ENCODE data around the gene SAMD4A.

SAMD4A gene

DNA sequence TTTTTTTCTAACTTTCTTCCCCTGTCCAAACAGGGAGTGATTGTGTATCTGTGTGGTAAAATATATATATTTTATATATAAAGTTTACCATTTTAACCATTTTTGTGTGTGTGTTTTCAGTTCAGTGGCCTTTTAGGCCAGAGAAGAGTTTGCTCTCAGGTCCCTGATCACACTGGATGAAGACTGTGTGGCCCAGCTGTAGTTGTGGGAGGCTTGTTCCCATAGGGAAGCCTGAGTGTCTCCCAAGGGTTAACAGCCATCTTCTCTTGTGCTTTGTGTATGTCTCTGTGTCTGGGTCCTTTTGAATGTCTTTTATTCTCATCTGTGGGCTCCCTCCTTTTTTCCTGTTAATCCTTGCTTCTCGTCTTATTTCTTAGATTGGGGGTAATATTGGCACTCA lies 33.8 kb upstream of the SAMD4A start:
- H3K27ac ChIP-seq, result no peak overlapping the region

GRCh38 chr14:54535126-54535525 lies 31.8 kb upstream of the SAMD4A start:
- TF ChIP-seq, protein P1, sequence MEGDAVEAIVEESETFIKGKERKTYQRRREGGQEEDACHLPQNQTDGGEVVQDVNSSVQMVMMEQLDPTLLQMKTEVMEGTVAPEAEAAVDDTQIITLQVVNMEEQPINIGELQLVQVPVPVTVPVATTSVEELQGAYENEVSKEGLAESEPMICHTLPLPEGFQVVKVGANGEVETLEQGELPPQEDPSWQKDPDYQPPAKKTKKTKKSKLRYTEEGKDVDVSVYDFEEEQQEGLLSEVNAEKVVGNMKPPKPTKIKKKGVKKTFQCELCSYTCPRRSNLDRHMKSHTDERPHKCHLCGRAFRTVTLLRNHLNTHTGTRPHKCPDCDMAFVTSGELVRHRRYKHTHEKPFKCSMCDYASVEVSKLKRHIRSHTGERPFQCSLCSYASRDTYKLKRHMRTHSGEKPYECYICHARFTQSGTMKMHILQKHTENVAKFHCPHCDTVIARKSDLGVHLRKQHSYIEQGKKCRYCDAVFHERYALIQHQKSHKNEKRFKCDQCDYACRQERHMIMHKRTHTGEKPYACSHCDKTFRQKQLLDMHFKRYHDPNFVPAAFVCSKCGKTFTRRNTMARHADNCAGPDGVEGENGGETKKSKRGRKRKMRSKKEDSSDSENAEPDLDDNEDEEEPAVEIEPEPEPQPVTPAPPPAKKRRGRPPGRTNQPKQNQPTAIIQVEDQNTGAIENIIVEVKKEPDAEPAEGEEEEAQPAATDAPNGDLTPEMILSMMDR (IDR thresholded peaks at IDR 0.05), result no peak

More for the DNA sequence above, 33.8 kb upstream of the SAMD4A start:
- TF ChIP-seq, protein P1 (IDR thresholded peaks at IDR 0.05), result no peak
- Histone ChIP-seq H3K36me3 (peaks cover 19% of the 10 kb centered on the region), H3K4me1 (ENCODE audit: control insufficient read depth in 1 of 2, insufficient read depth in 1 of 2, low read depth in 1 of 2, low read length in 1 of 2) (no peaks in the 10 kb centered on the region), H3K9me3 (no peaks in the 10 kb centered on the region), H3K27me3 (no peaks in the 10 kb centered on the region), H3K4me3 (ENCODE audit: low read depth in 1 of 2, low read length in 1 of 2) (no peak overlapping the region)

DNA sequence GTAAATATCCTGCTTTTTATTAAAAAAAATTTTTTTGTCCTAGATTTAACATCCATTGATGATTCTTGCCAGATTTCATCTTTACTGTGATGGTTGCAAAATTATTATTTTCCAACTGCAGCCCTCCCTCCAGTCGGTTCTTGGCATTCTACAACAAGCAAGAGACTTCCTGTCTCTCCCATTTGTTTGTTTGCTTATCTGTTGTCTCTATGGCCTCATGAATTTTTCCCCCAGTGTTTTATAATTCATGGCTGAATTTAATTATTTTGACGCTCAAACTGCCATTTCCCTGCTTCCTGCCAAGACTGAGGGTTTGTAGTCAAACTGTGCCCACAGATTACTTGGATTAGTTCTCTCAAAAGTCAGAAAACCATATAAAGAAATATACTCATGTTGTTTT lies 31.3 kb upstream of the SAMD4A start:
- Histone ChIP-seq H3K27me3 (no peaks in the 10 kb centered on the region), H3K36me3 (peaks cover 24% of the 10 kb centered on the region), H3K9me3 (no peaks in the 10 kb centered on the region), H3K4me3 (ENCODE audit: low read depth in 1 of 2, low read length in 1 of 2) (no peak overlapping the region), H3K4me1 (ENCODE audit: control insufficient read depth in 1 of 2, insufficient read depth in 1 of 2, low read depth in 1 of 2, low read length in 1 of 2) (no peaks in the 10 kb centered on the region), H3K27ac (no peak overlapping the region)
- TF ChIP-seq, protein P1 (IDR thresholded peaks at IDR 0.05), result no peak

More at GRCh38 chr14:54535126-54535525, 31.8 kb upstream of the SAMD4A start:
- Histone ChIP-seq H3K4me3 (ENCODE audit: low read depth in 1 of 2, low read length in 1 of 2) (no peak overlapping the region), H3K9me3 (no peaks in the 10 kb centered on the region), H3K36me3 (peaks cover 29% of the 10 kb centered on the region), H3K27me3 (no peaks in the 10 kb centered on the region), H3K27ac (no peak overlapping the region), H3K4me1 (ENCODE audit: control insufficient read depth in 1 of 2, insufficient read depth in 1 of 2, low read depth in 1 of 2, low read length in 1 of 2) (no peaks in the 10 kb centered on the region)

DNA sequence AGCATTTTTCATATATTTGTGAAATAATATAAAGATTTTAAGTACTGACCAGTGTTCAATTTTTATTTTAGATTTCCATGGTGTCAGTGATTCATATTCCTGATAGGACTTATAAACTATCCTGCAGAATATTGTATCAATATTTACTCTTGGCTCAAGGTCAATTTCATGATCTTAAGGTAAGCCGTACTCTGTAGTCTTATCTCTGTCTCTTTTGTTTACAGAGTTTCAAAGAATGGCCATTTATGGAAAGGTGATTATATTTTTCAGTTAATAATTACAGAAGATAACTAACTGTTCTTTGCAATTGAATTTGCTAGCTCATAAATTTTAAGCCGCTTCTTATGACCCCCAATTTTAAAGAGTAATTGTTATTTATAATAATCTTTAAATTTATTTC lies 29.3 kb upstream of the SAMD4A start:
- H3K4me3 ChIP-seq (ENCODE audit: low read depth in 1 of 2, low read length in 1 of 2), result no peak overlapping the region
- H3K4me1 ChIP-seq (ENCODE audit: control insufficient read depth in 1 of 2, insufficient read depth in 1 of 2, low read depth in 1 of 2, low read length in 1 of 2), result no peaks in the 10 kb centered on the region
- H3K36me3 ChIP-seq, result peaks cover 16% of the 10 kb centered on the region
- no peaks in the 10 kb centered on the region for H3K9me3 ChIP-seq
- H3K27ac ChIP-seq, result no peak overlapping the region
- H3K27me3 ChIP-seq, result no peaks in the 10 kb centered on the region
- TF ChIP-seq, protein P1 (IDR thresholded peaks at IDR 0.05), result no peak

DNA sequence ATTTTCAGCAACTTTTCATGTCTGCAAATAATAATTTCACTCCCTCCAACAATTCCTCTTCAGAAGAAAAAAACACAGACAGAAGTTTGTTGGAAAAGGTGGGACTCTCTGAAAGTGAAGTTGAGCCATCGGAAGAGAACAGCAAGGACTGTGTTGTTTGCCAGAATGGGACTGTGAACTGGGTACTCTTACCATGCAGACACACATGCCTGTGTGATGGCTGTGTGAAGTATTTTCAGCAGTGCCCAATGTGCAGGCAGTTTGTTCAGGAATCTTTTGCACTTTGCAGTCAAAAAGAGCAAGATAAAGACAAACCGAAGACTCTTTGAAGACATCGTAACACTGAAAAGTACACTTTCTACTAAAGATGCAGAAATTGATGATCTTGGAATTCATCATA lies 28.9 kb upstream of the SAMD4A start:
- H3K27ac ChIP-seq, result no peak overlapping the region
- no peaks in the 10 kb centered on the region for H3K9me3 ChIP-seq
- H3K4me3 ChIP-seq (ENCODE audit: low read depth in 1 of 2, low read length in 1 of 2), result no peak overlapping the region
- no peaks in the 10 kb centered on the region for H3K4me1 ChIP-seq (ENCODE audit: control insufficient read depth in 1 of 2, insufficient read depth in 1 of 2, low read depth in 1 of 2, low read length in 1 of 2)
- TF ChIP-seq, protein P1 (IDR thresholded peaks at IDR 0.05), result no peak
- peaks cover 16% of the 10 kb centered on the region for H3K36me3 ChIP-seq
- H3K27me3 ChIP-seq, result no peaks in the 10 kb centered on the region

GRCh38 chr14:54547583-54547982 lies 19.3 kb upstream of the SAMD4A start:
- Histone ChIP-seq H3K9me3 (no peaks in the 10 kb centered on the region), H3K4me3 (ENCODE audit: low read depth in 1 of 2, low read length in 1 of 2) (no peak overlapping the region), H3K27ac (no peak overlapping the region), H3K36me3 (no peaks in the 10 kb centered on the region), H3K4me1 (ENCODE audit: control insufficient read depth in 1 of 2, insufficient read depth in 1 of 2, low read depth in 1 of 2, low read length in 1 of 2) (no peaks in the 10 kb centered on the region), H3K27me3 (peaks cover 12% of the 10 kb centered on the region)
- TF ChIP-seq, protein P1 (IDR thresholded peaks at IDR 0.05), result no peak
